ENCODE measurements around the gene SMIM29. TPM values are rescaled to one million over a fixed set of nuclear protein-coding genes. Genes with fewer than 3 reads are reported as not detected.
"Not testable (repeated sequence)": the region's sequence is repeated elsewhere in the genome, so short reads cannot be mapped to it uniquely, and the experiment has no call there.

Gene SMIM29
- total RNA-seq, 1 experiment from 2014 or later = 12.0 TPM

- no peak overlapping the region for H3K27ac Mint-ChIP-seq (ENCODE audit: low read depth, unreplicated experiment)
- no peak overlapping the region for H3K4me3 Mint-ChIP-seq (ENCODE audit: unreplicated experiment)
- no peak for TF ChIP-seq CTCF (IDR thresholded peaks at IDR 0.05; ENCODE audit: unreplicated experiment)
- peaks cover 4% of the 10 kb centered on the region for H3K36me3 Mint-ChIP-seq (ENCODE audit: insufficient read depth, unreplicated experiment)
- peaks cover 51% of the 10 kb centered on the region for H3K4me1 Mint-ChIP-seq (ENCODE audit: insufficient read depth, unreplicated experiment)
- POLR2A ChIA-PET = no interaction called here
- no peak for DNase-seq (ENCODE audit: unreplicated experiment)
- intact Hi-C loops (cut with micrococcal nuclease) = no loop called here
- no TSS peak for BruUV-seq (replicated peaks)
- H3K27me3 Mint-ChIP-seq (ENCODE audit: insufficient read depth, unreplicated experiment) = no peaks in the 10 kb centered on the region
- CTCF ChIA-PET = interaction anchor here (0.6 to 1.0 kb wide), 2 partner anchors 147 to 149 kb away, joined by 3 to 4 read pairs; no protein-coding TSS in a partner anchor
- no peaks in the 10 kb centered on the region for H3K9me3 Mint-ChIP-seq (ENCODE audit: unreplicated experiment)
These were observed 2.6 kb downstream of the SMIM29 start for GRCh38 chr6:34246249-34246562.

- H3K27me3 Mint-ChIP-seq (ENCODE audit: insufficient read depth, unreplicated experiment); H3K4me3 Mint-ChIP-seq (ENCODE audit: unreplicated experiment); H3K27ac Mint-ChIP-seq (ENCODE audit: low read depth, unreplicated experiment); H3K9me3 Mint-ChIP-seq (ENCODE audit: unreplicated experiment); BruUV-seq (replicated peaks); DNase-seq (ENCODE audit: unreplicated experiment); H3K36me3 Mint-ChIP-seq (ENCODE audit: insufficient read depth, unreplicated experiment); POLR2A ChIA-PET; intact Hi-C loops (cut with micrococcal nuclease): not testable (repeated sequence)
- CTCF ChIA-PET = interaction anchor here (0.6 to 1.0 kb wide), 2 partner anchors 148 to 150 kb away, joined by 3 to 4 read pairs; no protein-coding TSS in a partner anchor
- H3K4me1 Mint-ChIP-seq (ENCODE audit: insufficient read depth, unreplicated experiment) = peaks cover 51% of the 10 kb centered on the region
These were observed 3.1 kb downstream of the SMIM29 start for GRCh38 chr6:34245761-34246140.

GRCh38 chr6:34245032-34245760 lies 3.6 kb downstream of the SMIM29 start:
- intact Hi-C loops (cut with micrococcal nuclease); H3K27me3 Mint-ChIP-seq (ENCODE audit: insufficient read depth, unreplicated experiment); H3K36me3 Mint-ChIP-seq (ENCODE audit: insufficient read depth, unreplicated experiment); H3K9me3 Mint-ChIP-seq (ENCODE audit: unreplicated experiment); CTCF ChIA-PET; POLR2A ChIA-PET; DNase-seq (ENCODE audit: unreplicated experiment): not testable (repeated sequence)
- peak overlapping the region; percentile 59 for H3K4me3 Mint-ChIP-seq (ENCODE audit: unreplicated experiment)
- BruUV-seq (replicated peaks) = TSS peak; percentile 62
- H3K4me1 Mint-ChIP-seq (ENCODE audit: insufficient read depth, unreplicated experiment) = peaks cover 51% of the 10 kb centered on the region
- peak overlapping the region; percentile 63 for H3K27ac Mint-ChIP-seq (ENCODE audit: low read depth, unreplicated experiment)

- ChIA-PET CTCF (interaction anchor here (0.9 to 1.6 kb wide), 2 partner anchors 48 to 171 kb away, joined by 3 to 6 read pairs; no protein-coding TSS in a partner anchor), POLR2A (no interaction called here)
- H3K4me3 Mint-ChIP-seq (ENCODE audit: unreplicated experiment) = peak overlapping the region; percentile 59
- H3K4me1 Mint-ChIP-seq (ENCODE audit: insufficient read depth, unreplicated experiment) = peaks cover 56% of the 10 kb centered on the region
- no TSS peak for BruUV-seq (replicated peaks)
- peak overlapping the region; percentile 63 for H3K27ac Mint-ChIP-seq (ENCODE audit: low read depth, unreplicated experiment)
- no peaks in the 10 kb centered on the region for H3K27me3 Mint-ChIP-seq (ENCODE audit: insufficient read depth, unreplicated experiment)
- H3K36me3 Mint-ChIP-seq (ENCODE audit: insufficient read depth, unreplicated experiment) = peaks cover 4% of the 10 kb centered on the region
- intact Hi-C loops (cut with micrococcal nuclease) = loop anchor here (1.0 kb wide), 1 partner anchor 48 kb away; no protein-coding TSS in a partner anchor
- peak; percentile 95 for DNase-seq (ENCODE audit: unreplicated experiment)
- TF ChIP-seq CTCF (IDR thresholded peaks at IDR 0.05; ENCODE audit: unreplicated experiment) = peak; percentile 26
- no peaks in the 10 kb centered on the region for H3K9me3 Mint-ChIP-seq (ENCODE audit: unreplicated experiment)
These were observed 4.6 kb downstream of the SMIM29 start for GRCh38 chr6:34243901-34244884.
